K562 (cell line): ENCODE data around the gene HIVEP1. TPM values are rescaled to one million over a fixed set of nuclear protein-coding genes. Genes with fewer than 3 reads are reported as not detected.

Experiments
- ATAC-seq: fragments of 200-7000 bp; cut with Tn5 transposase; 3 replicates; pipeline ENCODE4 v1.9.1; 2020; ENCODE audit warnings: moderate library complexity
- BruUV-seq: library from RNA; stranded (reverse); fragments of 400-500 nt; replicated peaks from 2 replicates; lab custom pipeline; 2021; lab: Mats Ljungman, UMichigan
- CTCF ChIA-PET: fragments of 300-600 bp; formaldehyde crosslinking; extraction: SDS; loops from one replicate; lab custom pipeline; 2021; ENCODE audit warnings: low intra/inter-chr PET ratio; lab: Yijun Ruan, JAX
- POLR2A ChIA-PET: fragments of 300-600, 350-650 bp; sonication (Branson Sonifier 250); formaldehyde crosslinking; extraction: SDS; loops from one replicate; lab custom pipeline; 2021; ENCODE audit warnings: antibody characterized with exemption, inconsistent platforms; lab: Yijun Ruan, JAX
- DNase-seq, 4 experiments: peaks; one replicate each; pipeline versions ENCODE4 v3.0.0 to v3.0.0-alpha.2; 2011 to 2018; ENCODE audit warnings: low spot score in 3 of 4, mixed read lengths in 3 of 4; ENCODE audit errors: extremely low read depth in 1 of 4
- FAIRE-seq: peaks from 2 replicates; lab custom pipeline; 2011; peaks lifted over from hg19 to GRCh38; lab: Jason Lieb, UNC
- H2AFZ ChIP-seq: 2 replicates; pipeline ENCODE4 v1.6.0; 2011; ENCODE audit warnings: low read depth, low read length, control low read depth, inconsistent platforms
- H3K27ac ChIP-seq: fragments of 200-600 bp; 3 replicates; pipeline ENCODE4 v1.8.0; 2011; ENCODE audit warnings: low read depth, mild to moderate bottlenecking, control low read depth, inconsistent platforms, low read length, moderate library complexity, mixed read lengths; ENCODE audit errors: extremely low read depth
- H3K27me3 ChIP-seq, 2 experiments: fragments of 300-600 bp in 1 of 2; 2 replicates in 1 of 2; 3 replicates in 1 of 2; pipeline versions ENCODE4 v1.6.0 to v1.8.0; 2011; ENCODE audit warnings: inconsistent platforms in 2 of 2, low read length in 2 of 2, mild to moderate bottlenecking in 1 of 2, mixed read lengths in 1 of 2, moderate library complexity in 1 of 2; ENCODE audit not compliant: control insufficient read depth in 2 of 2, insufficient read depth in 2 of 2
- H3K36me3 ChIP-seq: fragments of 300-600 bp; 3 replicates; pipeline ENCODE4 v1.8.0; 2011; ENCODE audit warnings: mild to moderate bottlenecking, low read length, inconsistent platforms; ENCODE audit not compliant: control insufficient read depth, insufficient read depth
- H3K4me1 ChIP-seq, 2 experiments: fragments of 200-600 bp in 1 of 2; replicated peaks in 1 of 2; 2 replicates in 1 of 2; 3 replicates in 1 of 2; pipeline versions ENCODE4 v1.5.1 to v1.8.0; 2011; ENCODE audit warnings: inconsistent platforms in 2 of 2, low read length in 2 of 2, mild to moderate bottlenecking in 1 of 2, mixed read lengths in 1 of 2, moderate library complexity in 1 of 2; ENCODE audit not compliant: control insufficient read depth in 2 of 2, insufficient read depth in 2 of 2
- H3K4me2 ChIP-seq: 2 replicates; pipeline ENCODE4 v1.6.1; 2011; ENCODE audit warnings: low read length, control low read depth, inconsistent platforms, mixed read lengths; ENCODE audit not compliant: insufficient read depth
- H3K4me3 ChIP-seq: fragments of 200-600 bp; sonication (generic), shearing (Covaris generic); 2 replicates; pipeline ENCODE4 v1.5.1; 2016; ENCODE audit warnings: control low read depth, inconsistent platforms
- H3K79me2 ChIP-seq: fragments of 200-600 bp; 3 replicates; pipeline ENCODE4 v1.8.0; 2011; ENCODE audit warnings: low read length, inconsistent platforms; ENCODE audit not compliant: control insufficient read depth, insufficient read depth
- H3K9ac ChIP-seq, 2 experiments: 2 replicates each; pipeline versions ENCODE4 v1.6.0 to v1.6.1; 2011; ENCODE audit warnings: low read depth in 2 of 2, low read length in 2 of 2, control low read depth in 1 of 2, inconsistent platforms in 1 of 2, mild to moderate bottlenecking in 1 of 2, mixed read lengths in 1 of 2; ENCODE audit not compliant: insufficient read depth in 1 of 2
- H3K9me1 ChIP-seq: one replicate; pipeline ENCODE4 v1.6.0; 2011; ENCODE audit warnings: inconsistent platforms, mild to moderate bottlenecking, low read length, moderate library complexity; ENCODE audit not compliant: control insufficient read depth, insufficient read depth
- H3K9me3 ChIP-seq: replicated peaks from 2 replicates; pipeline ENCODE4 v1.5.1; 2011; ENCODE audit warnings: low read depth, low read length, inconsistent platforms; ENCODE audit not compliant: control insufficient read depth, insufficient read depth
- H4K20me1 ChIP-seq: replicated peaks from 2 replicates; pipeline ENCODE4 v1.6.1; 2011; ENCODE audit warnings: low read length, inconsistent platforms, mixed read lengths; ENCODE audit not compliant: control insufficient read depth, insufficient read depth
- BRCA1 ChIP-seq, 2 experiments: fragments of 450-650 bp in 1 of 2; sonication (generic) in 1 of 2; formaldehyde crosslinking in 1 of 2; IDR thresholded peaks; 2 replicates each; pipeline versions ENCODE4 v1.5.0 to v1.6.1; 2017 to 2020; ENCODE audit warnings: mild to moderate bottlenecking in 1 of 2, missing genetic modification reagents in 1 of 2
- IFI16 ChIP-seq: fragments of 250-450 bp; sonication (Bioruptor Pico); IDR thresholded peaks from 2 replicates; pipeline ENCODE4 v2.1.2; 2022; ENCODE audit warnings: mild to moderate bottlenecking, inconsistent platforms
- MXI1 ChIP-seq: IDR thresholded peaks from 2 replicates; pipeline ENCODE4 v1.6.1; 2011; ENCODE audit warnings: low read depth, mild to moderate bottlenecking, improper control_type of control experiment, low read length
- SAP30 ChIP-seq: fragments of 200-600 bp; sonication (generic); IDR thresholded peaks from 2 replicates; pipeline ENCODE4 v1.6.1; 2012; ENCODE audit warnings: borderline replicate concordance, low read depth, mild to moderate bottlenecking, moderate library complexity, low read length, control low read depth, inconsistent platforms; ENCODE audit not compliant: insufficient read depth, poor library complexity, severe bottlenecking
- YBX1 ChIP-seq: fragments of 450-650 bp; IDR thresholded peaks from 2 replicates; pipeline ENCODE4 v1.7.1; 2016; ENCODE audit warnings: mild to moderate bottlenecking
- ZNF3 ChIP-seq: fragments of 250-450 bp; sonication (Bioruptor Pico); IDR thresholded peaks from 2 replicates; pipeline ENCODE4 v1.5.0; 2021; ENCODE audit warnings: mild to moderate bottlenecking, moderate library complexity
- WGBS: fragments of 100-300 bp; shearing (Covaris generic); methylation state at CpG from one replicate; pipeline ENCODE4 v1.1.6; 2016; ENCODE audit warnings: low coverage, mixed read lengths; ENCODE audit not compliant: insufficient coverage; ENCODE audit errors: missing lambda C conversion rate; 5-methylcytosine and 5-hydroxymethylcytosine counted together
- in situ Hi-C: fragments of 300-500 bp; cut with MboI; formaldehyde crosslinking; loops from 4 replicates; pipeline ENCODE4 v1.15.0; 2018; ENCODE audit warnings: inconsistent platforms, mixed read lengths
- intact Hi-C: fragments of 100-400 bp; cut with micrococcal nuclease; formaldehyde crosslinking; loops from 2 replicates; pipeline ENCODE4 v1.14.2; 2022
- polyA plus RNA-seq, 8 experiments: library from polyadenylated mRNA; depleted of rRNA in 4 of 8; stranded (reverse) in 5 of 8; unstranded in 3 of 8; fragments of >200 nt; fragmentation: Nextera tagmentation in 2 of 8; fragmentation: Illumina TruSeq in 1 of 8; extraction: Ambion mirVana in 2 of 8; extraction: Trizol in 1 of 8; gene quantifications; 2 replicates each; pipeline versions ENCODE4 v1.2.1 to v1.2.3, GENCODE V29; 2011 to 2014; ENCODE audit warnings: inconsistent platforms in 1 of 8, missing spikeins in 1 of 8
- total RNA-seq, 7 experiments: library from RNA; depleted of rRNA in 6 of 7; stranded (reverse); fragments of >200 nt in 6 of 7; fragmentation: Illumina TruSeq in 2 of 7; extraction: Trizol in 2 of 7; gene quantifications; 2 replicates each; pipeline versions ENCODE4 v1.2.1 to v1.2.3, GENCODE V29; 2011 to 2021; ENCODE audit warnings: low replicate concordance in 1 of 7
- TF ChIP-seq, protein P1 (sequence below), 2 experiments: fragments of 450-650 bp in 1 of 2; IDR thresholded peaks; 2 replicates each; pipeline ENCODE4 v1.6.1; 2011 to 2017; ENCODE audit warnings: low read depth in 2 of 2, antibody characterized with exemption in 1 of 2, borderline replicate concordance in 1 of 2, low read length in 1 of 2, mild to moderate bottlenecking in 1 of 2, mixed read lengths in 1 of 2; ENCODE audit not compliant: control insufficient read depth in 1 of 2
- TF ChIP-seq, protein P2 (sequence below): fragments of 250-450 bp; sonication (Bioruptor Pico); IDR thresholded peaks from 2 replicates; pipeline ENCODE4 v1.8.0; 2022; ENCODE audit warnings: moderate library complexity, mild to moderate bottlenecking, inconsistent platforms
- TF ChIP-seq, protein P3 (sequence below): fragments of 250-450 bp; sonication (Bioruptor Pico); IDR thresholded peaks from 2 replicates; pipeline ENCODE4 v1.4.0; 2020; ENCODE audit warnings: mild to moderate bottlenecking

The HIVEP1 gene
- total and polyA plus RNA-seq, 9 of the 15 experiments (the other 6 are each of a cell fraction or from before 2014, with no cell fraction given): 6.0 to 33.3 (median 21.7) TPM

DNA sequence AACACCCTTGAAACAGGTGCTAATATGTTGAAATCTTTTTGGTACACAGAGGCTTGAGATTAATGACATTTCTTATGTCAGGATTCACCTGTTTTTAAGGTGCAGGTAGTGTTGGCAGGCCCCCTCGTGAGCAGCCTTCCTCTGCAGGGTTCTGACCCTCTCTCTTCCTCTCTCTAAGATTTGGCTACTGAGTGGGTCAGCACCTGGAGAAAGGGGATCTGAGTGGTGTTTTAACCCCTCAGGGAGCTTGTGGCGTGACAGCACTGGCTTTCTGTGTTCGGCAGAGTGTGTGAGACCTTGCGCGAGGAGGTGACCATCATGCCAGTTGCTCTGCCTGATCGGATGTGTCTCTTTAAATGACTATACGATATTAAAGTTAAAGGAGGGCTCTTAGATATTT, 37.1 kb downstream of the HIVEP1 start:
- peaks cover 0 to 6% of the 10 kb centered on the region in 2 experiments; a peak in 3 of 5 replicates for H3K4me1 ChIP-seq
- POLR2A ChIA-PET: interaction anchor here (0.6 kb wide), 1 partner anchor 1353 kb away, joined by 3 read pairs; no protein-coding TSS in a partner anchor
- no peaks in the 10 kb centered on the region for H4K20me1 ChIP-seq
- no peak overlapping the region for H3K27ac ChIP-seq
- no peak overlapping the region for H3K4me2 ChIP-seq
- 92% methylated on average over 7 of the region's 7 CpGs for WGBS
- H3K4me3 ChIP-seq: no peak overlapping the region
- intact Hi-C loops: no loop called here
- peaks cover 83% of the 10 kb centered on the region for H3K79me2 ChIP-seq
- BruUV-seq: no TSS peak
- no peak overlapping the region for H3K9ac ChIP-seq
- DNase-seq (no peak), FAIRE-seq (no peak), ATAC-seq (no peak)
- CTCF ChIA-PET: no interaction called here
- TF ChIP-seq BRCA1 (IDR thresholded peaks at IDR 0.05): no peak
- TF ChIP-seq BRCA1 (CRISPR knock-in tag; IDR thresholded peaks at IDR 0.05): no peak
- TF ChIP-seq MXI1: no peak
- TF ChIP-seq, protein P1, sequence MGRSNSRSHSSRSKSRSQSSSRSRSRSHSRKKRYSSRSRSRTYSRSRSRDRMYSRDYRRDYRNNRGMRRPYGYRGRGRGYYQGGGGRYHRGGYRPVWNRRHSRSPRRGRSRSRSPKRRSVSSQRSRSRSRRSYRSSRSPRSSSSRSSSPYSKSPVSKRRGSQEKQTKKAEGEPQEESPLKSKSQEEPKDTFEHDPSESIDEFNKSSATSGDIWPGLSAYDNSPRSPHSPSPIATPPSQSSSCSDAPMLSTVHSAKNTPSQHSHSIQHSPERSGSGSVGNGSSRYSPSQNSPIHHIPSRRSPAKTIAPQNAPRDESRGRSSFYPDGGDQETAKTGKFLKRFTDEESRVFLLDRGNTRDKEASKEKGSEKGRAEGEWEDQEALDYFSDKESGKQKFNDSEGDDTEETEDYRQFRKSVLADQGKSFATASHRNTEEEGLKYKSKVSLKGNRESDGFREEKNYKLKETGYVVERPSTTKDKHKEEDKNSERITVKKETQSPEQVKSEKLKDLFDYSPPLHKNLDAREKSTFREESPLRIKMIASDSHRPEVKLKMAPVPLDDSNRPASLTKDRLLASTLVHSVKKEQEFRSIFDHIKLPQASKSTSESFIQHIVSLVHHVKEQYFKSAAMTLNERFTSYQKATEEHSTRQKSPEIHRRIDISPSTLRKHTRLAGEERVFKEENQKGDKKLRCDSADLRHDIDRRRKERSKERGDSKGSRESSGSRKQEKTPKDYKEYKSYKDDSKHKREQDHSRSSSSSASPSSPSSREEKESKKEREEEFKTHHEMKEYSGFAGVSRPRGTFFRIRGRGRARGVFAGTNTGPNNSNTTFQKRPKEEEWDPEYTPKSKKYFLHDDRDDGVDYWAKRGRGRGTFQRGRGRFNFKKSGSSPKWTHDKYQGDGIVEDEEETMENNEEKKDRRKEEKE (IDR thresholded peaks at IDR 0.05; ENCODE audit: borderline replicate concordance in 1 of 2, control insufficient read depth in 1 of 2, low read depth in 2 of 2, low read length in 1 of 2): no peak
- TF ChIP-seq, protein P2, sequence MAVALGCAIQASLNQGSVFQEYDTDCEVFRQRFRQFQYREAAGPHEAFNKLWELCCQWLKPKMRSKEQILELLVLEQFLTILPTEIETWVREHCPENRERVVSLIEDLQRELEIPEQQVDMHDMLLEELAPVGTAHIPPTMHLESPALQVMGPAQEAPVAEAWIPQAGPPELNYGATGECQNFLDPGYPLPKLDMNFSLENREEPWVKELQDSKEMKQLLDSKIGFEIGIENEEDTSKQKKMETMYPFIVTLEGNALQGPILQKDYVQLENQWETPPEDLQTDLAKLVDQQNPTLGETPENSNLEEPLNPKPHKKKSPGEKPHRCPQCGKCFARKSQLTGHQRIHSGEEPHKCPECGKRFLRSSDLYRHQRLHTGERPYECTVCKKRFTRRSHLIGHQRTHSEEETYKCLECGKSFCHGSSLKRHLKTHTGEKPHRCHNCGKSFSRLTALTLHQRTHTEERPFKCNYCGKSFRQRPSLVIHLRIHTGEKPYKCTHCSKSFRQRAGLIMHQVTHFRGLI (CRISPR knock-in tag): no peak
- no peak for TF ChIP-seq SAP30
- TF ChIP-seq IFI16 (CRISPR knock-in tag): no peak
- TF ChIP-seq ZNF3 (CRISPR knock-in tag): no peak
- TF ChIP-seq, protein P3, sequence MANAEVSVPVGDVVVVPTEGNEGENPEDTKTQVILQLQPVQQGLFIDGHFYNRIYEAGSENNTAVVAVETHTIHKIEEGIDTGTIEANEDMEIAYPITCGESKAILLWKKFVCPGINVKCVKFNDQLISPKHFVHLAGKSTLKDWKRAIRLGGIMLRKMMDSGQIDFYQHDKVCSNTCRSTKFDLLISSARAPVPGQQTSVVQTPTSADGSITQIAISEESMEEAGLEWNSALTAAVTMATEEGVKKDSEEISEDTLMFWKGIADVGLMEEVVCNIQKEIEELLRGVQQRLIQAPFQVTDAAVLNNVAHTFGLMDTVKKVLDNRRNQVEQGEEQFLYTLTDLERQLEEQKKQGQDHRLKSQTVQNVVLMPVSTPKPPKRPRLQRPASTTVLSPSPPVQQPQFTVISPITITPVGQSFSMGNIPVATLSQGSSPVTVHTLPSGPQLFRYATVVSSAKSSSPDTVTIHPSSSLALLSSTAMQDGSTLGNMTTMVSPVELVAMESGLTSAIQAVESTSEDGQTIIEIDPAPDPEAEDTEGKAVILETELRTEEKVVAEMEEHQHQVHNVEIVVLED (CRISPR knock-in tag): no peak
- no peak for TF ChIP-seq YBX1
- H3K36me3 ChIP-seq: peaks cover 12% of the 10 kb centered on the region; the same call in 2 of the 3 replicates
- no peaks in the 10 kb centered on the region for H3K9me3 ChIP-seq
- in situ Hi-C loops: no loop called here
- H2AFZ ChIP-seq: no peak overlapping the region
- no peaks in the 10 kb centered on the region for H3K27me3 ChIP-seq
- H3K9me1 ChIP-seq: no peaks in the 10 kb centered on the region
